Measurements from ENCODE around the gene TRIM56.
"Not testable (repeated sequence)": the region's sequence is repeated elsewhere in the genome, so short reads cannot be mapped to it uniquely, and the experiment has no call there.

Gene TRIM56

DNA sequence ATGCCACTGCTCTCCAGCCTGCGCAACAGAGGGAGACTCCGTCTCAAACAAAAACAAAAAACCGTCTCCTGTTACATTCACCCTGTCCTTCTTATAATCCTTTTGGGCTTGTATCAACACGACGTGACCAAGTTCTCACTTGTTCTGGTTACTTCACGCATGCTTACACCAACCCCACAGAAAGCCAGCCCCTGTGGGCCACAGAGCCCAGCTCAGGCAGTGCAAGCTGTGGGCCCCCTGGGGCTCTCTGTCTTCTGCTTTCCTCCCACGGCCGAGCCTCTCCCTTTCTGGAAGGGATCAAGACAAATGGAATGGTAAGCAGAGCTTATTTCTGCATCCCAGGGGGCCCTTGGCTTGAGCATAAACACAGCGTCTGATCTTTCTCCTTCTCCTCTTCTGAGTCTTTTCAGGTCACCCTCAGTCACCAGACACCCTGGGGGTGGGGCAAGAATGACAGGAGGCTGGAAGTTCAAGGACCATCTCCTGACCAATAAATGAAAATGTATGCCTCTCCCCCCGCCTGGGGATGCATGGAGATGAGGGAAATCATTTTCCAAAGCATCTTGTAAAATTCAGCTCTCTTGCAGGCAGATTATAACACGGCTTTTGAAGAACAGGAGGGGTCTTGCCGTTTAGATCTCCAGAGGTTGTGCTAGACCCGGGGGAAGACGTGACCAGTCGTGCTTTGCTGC, 19.0 kb upstream of the TRIM56 start:
- DNase-seq (ENCODE audit: low spot score) = no peak
- TF ChIP-seq, protein P1, sequence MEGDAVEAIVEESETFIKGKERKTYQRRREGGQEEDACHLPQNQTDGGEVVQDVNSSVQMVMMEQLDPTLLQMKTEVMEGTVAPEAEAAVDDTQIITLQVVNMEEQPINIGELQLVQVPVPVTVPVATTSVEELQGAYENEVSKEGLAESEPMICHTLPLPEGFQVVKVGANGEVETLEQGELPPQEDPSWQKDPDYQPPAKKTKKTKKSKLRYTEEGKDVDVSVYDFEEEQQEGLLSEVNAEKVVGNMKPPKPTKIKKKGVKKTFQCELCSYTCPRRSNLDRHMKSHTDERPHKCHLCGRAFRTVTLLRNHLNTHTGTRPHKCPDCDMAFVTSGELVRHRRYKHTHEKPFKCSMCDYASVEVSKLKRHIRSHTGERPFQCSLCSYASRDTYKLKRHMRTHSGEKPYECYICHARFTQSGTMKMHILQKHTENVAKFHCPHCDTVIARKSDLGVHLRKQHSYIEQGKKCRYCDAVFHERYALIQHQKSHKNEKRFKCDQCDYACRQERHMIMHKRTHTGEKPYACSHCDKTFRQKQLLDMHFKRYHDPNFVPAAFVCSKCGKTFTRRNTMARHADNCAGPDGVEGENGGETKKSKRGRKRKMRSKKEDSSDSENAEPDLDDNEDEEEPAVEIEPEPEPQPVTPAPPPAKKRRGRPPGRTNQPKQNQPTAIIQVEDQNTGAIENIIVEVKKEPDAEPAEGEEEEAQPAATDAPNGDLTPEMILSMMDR (IDR thresholded peaks at IDR 0.05; ENCODE audit: borderline replicate concordance, control extremely low read depth, extremely low read depth, insufficient read depth, missing control alignments) = no peak
- in situ Hi-C loops (cut with MboI; ENCODE audit: low sequenced_read_pairs, unreplicated experiment) = no loop called here

DNA sequence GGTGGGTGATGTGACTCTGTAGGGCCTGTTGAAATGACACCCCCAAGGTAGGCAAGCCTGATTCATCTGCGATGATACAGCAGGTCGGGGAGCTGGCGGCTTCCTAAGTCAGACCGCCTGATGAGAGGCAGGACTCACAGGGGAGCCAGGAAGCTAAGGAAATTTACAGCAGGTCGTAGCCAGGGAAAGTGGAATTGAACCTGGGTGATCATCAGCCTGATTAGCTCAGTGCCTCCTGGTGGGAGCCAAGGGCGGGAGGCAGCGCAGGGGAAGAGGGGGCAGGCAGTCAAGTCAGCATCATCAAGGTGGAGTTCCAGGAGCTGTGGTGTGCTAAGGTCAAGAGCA, 18.5 kb upstream of the TRIM56 start:
- TF ChIP-seq, protein P1 (IDR thresholded peaks at IDR 0.05; ENCODE audit: borderline replicate concordance, control extremely low read depth, extremely low read depth, insufficient read depth, missing control alignments) = no peak
- in situ Hi-C loops (cut with MboI; ENCODE audit: low sequenced_read_pairs, unreplicated experiment) = no loop called here
- DNase-seq (ENCODE audit: low spot score) = no peak

DNA sequence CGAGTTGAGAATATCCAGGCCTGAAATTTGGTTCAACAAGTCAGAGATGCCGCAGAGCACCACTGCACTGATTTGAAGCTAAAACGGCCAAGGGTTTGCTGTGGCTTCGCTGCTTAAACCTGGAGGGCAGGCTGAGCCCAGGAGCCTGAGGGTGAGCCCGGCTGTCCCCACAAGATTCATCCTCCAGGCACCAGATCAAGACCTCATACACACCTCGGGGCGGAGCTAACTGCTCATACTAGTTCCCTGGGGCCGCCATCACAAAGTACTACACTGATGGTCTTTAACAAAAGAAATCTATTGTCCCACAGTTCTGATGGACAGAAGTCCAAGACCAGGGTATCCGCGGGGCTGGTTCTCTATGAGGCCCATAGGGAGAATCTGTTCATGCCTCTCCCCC, 16.9 kb upstream of the TRIM56 start:
- in situ Hi-C loops (cut with MboI; ENCODE audit: low sequenced_read_pairs, unreplicated experiment) = no loop called here

DNA sequence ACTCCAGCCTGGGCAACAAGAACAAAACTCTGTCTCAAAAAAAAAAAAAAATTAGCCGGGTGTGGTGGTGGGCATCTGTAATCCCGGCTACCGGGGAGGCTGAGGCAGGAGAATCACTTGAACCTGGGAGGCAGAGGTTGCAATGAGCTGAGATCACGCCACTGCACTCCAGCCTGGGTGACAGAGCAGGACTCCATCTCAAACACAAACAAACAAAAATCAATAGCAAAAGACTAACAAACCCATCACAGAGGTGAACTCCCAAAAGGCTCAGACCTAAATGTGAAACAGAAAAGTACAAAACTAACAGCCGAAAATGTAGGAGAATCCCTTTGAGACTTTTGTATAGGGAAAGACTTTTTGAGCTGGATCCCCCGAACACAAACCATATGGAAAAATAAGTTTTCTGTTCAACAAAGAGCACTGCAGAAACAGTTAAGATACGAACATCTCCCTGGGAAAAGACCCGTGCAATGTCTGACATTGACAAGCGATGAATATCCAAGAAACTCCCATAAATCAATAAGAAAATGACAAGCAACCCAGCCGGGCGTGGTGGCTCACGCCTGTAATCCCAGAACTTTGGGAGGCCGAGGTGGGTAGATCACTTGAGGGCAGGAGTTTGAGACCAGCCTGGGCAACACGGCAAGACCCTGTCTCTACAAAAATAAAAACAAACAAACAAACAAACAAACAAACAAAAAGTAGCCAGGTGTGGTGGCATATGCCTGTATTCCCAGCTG, 13.7 kb upstream of the TRIM56 start:
- DNase-seq (ENCODE audit: low spot score); in situ Hi-C loops (cut with MboI; ENCODE audit: low sequenced_read_pairs, unreplicated experiment): not testable (repeated sequence)

More for the DNA sequence above, 16.9 kb upstream of the TRIM56 start:
- no peak for DNase-seq (ENCODE audit: low spot score)
- TF ChIP-seq, protein P1 (IDR thresholded peaks at IDR 0.05; ENCODE audit: borderline replicate concordance, control extremely low read depth, extremely low read depth, insufficient read depth, missing control alignments) = no peak

DNA sequence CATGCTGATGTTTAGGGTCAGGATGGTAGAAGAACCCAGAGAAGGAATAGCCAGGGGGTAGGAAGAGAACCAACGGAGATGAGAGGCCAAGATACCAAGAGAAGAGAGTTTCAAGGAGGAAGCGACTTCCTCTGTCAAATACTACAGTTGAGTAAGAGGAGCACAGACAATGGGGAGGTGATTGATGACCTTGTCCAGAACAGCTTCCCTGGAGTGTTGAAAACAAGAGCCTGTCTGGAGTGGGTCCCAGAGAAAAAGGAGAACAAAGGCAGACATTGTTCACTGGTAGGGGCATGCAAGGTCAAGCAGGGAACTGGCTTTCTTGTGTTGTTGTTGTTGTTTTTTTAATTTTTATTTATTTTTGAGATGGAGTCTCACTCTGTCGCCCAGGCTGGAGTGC, 9.6 kb upstream of the TRIM56 start:
- TF ChIP-seq, protein P1 (IDR thresholded peaks at IDR 0.05; ENCODE audit: borderline replicate concordance, control extremely low read depth, extremely low read depth, insufficient read depth, missing control alignments) = no peak
- in situ Hi-C loops (cut with MboI; ENCODE audit: low sequenced_read_pairs, unreplicated experiment) = no loop called here
- DNase-seq (ENCODE audit: low spot score) = no peak

DNA sequence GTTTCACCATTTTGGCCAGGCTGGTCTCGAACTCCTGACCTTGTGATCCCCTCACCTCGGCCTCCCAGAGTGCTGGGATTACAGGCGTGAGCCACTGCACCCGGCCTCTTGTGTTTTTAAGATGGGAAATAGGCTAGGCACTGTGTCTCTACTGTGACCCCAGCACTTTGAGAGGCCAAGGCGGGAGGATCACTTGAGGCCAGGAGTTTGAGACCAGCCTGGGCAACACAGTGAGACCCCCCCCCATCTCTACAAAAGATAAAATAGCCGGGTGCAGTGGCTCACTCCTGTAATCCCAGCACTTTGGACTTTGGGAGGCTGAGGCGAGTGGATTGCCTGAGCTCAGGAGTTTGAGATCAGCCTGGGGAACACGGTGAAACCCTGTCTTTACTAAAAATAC, 9.1 kb upstream of the TRIM56 start:
- in situ Hi-C loops (cut with MboI; ENCODE audit: low sequenced_read_pairs, unreplicated experiment); DNase-seq (ENCODE audit: low spot score): not testable (repeated sequence)

DNA sequence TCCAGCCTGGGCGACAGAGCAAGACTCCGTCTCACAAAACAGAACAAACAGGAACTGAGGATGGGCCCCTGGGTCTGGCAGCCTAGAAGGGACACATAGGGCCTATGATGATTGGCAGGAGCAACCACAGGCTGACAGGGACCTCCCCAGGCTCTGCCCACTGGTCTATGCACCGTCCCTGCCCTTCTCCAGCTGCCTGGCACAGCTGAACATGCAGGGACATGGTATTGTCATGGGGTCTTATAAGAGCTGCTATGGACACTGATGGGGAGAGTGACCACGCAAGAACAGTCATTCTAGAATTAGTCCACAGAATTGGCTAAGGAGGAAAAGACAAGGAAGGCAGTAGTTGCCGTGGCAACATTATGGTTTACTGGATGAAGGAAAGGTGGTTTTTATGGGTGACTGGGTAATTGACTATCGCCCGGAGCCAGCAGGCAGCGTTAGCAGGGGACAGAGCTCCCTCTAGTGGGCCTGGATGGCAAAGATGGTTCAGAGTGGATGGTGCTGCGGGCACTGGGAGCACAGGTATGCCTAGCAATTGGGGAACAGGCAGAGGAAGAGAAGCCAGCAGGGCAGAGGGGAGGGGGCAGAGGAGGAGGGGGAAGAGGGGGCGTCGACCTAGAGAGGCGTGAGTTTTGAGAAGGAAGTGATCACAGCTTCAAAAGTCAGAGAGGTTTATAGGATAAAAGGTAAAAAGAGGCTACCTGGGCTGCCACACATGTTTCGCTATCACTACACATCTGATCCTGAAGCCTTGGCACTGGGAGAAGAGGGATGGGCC, 7.8 kb upstream of the TRIM56 start:
- TF ChIP-seq, protein P1 (IDR thresholded peaks at IDR 0.05; ENCODE audit: borderline replicate concordance, control extremely low read depth, extremely low read depth, insufficient read depth, missing control alignments) = peak; percentile 97
- DNase-seq (ENCODE audit: low spot score) = peak; percentile 85
- in situ Hi-C loops (cut with MboI; ENCODE audit: low sequenced_read_pairs, unreplicated experiment) = no loop called here
